Lower leg skin (tissue), 4 donors: ENCODE data around the gene ELK4. TPM values are rescaled to one million over a fixed set of nuclear protein-coding genes. Genes with fewer than 3 reads are reported as not detected.

ENCODE experiments used
- DNase-seq, 2 donors: peaks; one replicate each; pipeline ENCODE4 v3.0.0-alpha.2; 2019; ENCODE audit warnings: low spot score in 2 of 2
- H3K4me3 ChIP-seq: fragments of 200-600 bp; sonication (generic); 2 replicates; pipeline ENCODE4 v1.5.1; 2017; ENCODE audit warnings: mild to moderate bottlenecking, low read depth; ENCODE audit not compliant: poor library complexity, severe bottlenecking
- CTCF ChIP-seq, 3 donors: fragments of 450-650 bp; IDR thresholded peaks; one replicate each; pipeline ENCODE4 v1.5.1; 2016; ENCODE audit warnings: antibody characterized with exemption in 3 of 3, mild to moderate bottlenecking in 3 of 3, moderate library complexity in 2 of 3
- POLR2A ChIP-seq, 2 donors: fragments of 450-650 bp; IDR thresholded peaks; one replicate each; pipeline ENCODE4 v1.6.1; 2016 to 2017; ENCODE audit warnings: antibody characterized with exemption in 2 of 2, mild to moderate bottlenecking in 1 of 2, moderate library complexity in 1 of 2
- WGBS, 2 donors: methylation state at CpG; one replicate each; pipeline ENCODE4 v1.1.5; 2018; 5-methylcytosine and 5-hydroxymethylcytosine counted together
- intact Hi-C: fragments of 100-400 bp; cut with DNase I; formaldehyde crosslinking; loops from one replicate; pipeline ENCODE4 v1.15.0; 2023; ENCODE audit warnings: low total_unique reads
- total RNA-seq, 4 donors: library from RNA; depleted of rRNA; stranded (reverse); fragments of >200 nt; gene quantifications; one replicate each; pipeline ENCODE4 v1.1.0, GENCODE V29; 2016

The ELK4 gene
- total RNA-seq, 4 donors from 2014 or later = 24.1 to 44.2 (median 28.3) TPM

GRCh38 chr1:205604059-205604458 lies 27.8 kb downstream of the ELK4 start:
- intact Hi-C loops = no loop called here
- TF ChIP-seq POLR2A (IDR thresholded peaks at IDR 0.05) (no peak), CTCF (IDR thresholded peaks at IDR 0.05) (no peak)
- WGBS, 2 donors = 52 to 67% methylated on average over 5 of the region's 5 CpGs

GRCh38 chr1:205601205-205601604 lies 30.6 kb downstream of the ELK4 start:
- WGBS, 2 donors = 93 to 96% methylated on average over 4 of the region's 4 CpGs
- no peak for DNase-seq
- no peak for TF ChIP-seq CTCF (IDR thresholded peaks at IDR 0.05)
- TF ChIP-seq POLR2A (IDR thresholded peaks at IDR 0.05) = no peak

More at GRCh38 chr1:205604059-205604458, 27.8 kb downstream of the ELK4 start:
- DNase-seq = no peak
- no peak overlapping the region for H3K4me3 ChIP-seq

DNA sequence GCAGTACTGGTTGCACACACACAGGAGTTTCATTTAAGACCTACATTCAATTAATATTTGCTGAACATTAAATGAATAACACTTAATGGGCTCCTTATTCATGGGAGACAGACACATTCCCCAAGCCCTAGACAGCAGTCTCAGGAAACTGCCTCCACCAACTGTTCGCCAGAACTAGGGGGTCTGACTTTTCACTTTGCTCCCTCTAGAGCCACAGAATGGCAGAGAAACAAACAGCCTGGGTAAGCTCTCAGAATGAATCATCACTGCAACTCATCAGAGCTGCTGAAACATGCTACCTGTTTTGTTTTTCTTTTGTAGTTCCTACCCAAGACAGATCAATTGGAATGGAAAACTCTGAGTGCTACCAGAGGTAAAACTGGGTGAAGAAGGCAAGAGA lies 31.7 kb downstream of the ELK4 start:
- no peak overlapping the region for H3K4me3 ChIP-seq
- TF ChIP-seq POLR2A (IDR thresholded peaks at IDR 0.05) (no peak), CTCF (IDR thresholded peaks at IDR 0.05) (no peak)
- DNase-seq = no peak
- intact Hi-C loops = no loop called here
- WGBS, 2 donors = 35 to 50% methylated on average over 1 of the region's 1 CpG

More at GRCh38 chr1:205601205-205601604, 30.6 kb downstream of the ELK4 start:
- H3K4me3 ChIP-seq = no peak overlapping the region
- intact Hi-C loops = no loop called here

DNA sequence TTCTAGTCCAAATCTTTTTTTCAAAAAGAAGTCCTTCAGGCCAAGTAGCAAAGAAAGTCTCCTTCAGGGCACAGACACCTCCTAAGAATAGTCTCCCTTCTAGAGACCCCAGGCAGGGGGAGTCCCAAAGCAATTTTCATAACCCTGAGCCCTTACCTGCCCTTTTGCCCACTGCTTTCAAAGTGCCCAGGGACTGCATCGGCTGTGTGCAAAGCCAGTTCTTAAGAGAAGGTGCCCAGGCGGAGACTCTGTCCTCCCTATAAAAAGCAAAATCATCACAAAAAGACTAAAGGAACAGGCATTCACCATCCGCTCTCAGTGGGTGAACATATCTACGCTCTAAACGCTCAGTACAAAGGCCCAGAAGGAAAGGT lies 32.2 kb downstream of the ELK4 start:
- no peak overlapping the region for H3K4me3 ChIP-seq
- intact Hi-C loops = no loop called here
- peak in 1 of 2 donors; percentile 50 for DNase-seq
- WGBS, 2 donors = 58 to 67% methylated on average over 5 of the region's 5 CpGs
- TF ChIP-seq CTCF (IDR thresholded peaks at IDR 0.05) (no peak), POLR2A (IDR thresholded peaks at IDR 0.05) (no peak)

DNA sequence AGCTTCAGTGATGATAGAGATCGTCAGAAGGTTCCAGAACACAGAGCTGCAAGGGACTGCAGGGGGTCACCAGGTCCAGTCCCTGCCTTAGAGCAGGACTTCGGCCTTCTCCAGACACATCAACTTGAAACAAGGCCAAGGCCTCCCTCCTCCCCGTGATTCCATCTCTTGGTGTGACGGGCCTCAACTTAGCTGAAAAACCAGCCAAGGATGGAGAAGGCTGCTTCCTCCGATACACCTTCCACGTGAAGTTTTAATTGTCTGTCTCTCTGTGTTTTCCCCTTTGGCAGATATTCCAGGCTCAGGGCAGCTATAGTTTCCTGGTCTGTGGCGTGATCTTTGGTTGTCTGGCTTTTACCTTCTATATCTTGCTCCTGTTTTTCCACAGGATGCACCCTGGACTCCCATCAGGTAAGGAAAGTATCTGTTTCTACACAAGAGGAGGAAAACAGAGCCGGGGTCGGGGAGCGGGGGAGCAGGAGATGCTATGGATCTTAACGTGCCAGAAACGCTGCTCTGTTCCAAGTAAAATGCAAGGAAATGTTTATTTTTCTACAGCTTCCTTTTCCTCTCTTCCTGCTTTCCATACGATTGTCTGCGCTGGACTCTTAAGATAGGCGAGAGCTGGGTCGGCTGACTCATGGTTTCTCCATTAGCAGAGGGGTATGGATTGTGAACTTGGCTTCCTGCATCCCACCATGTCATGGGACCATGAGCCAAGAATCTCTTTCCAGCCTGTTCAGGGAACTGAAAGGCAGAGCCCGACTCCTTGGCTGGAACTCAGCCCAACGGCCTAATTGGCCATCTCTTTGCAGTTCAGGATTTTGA lies 32.8 kb downstream of the ELK4 start:
- intact Hi-C loops = no loop called here

More for the DNA sequence above, 32.8 kb downstream of the ELK4 start:
- WGBS, 2 donors = 45 to 51% methylated on average over 18 of the region's 18 CpGs
- TF ChIP-seq POLR2A (IDR thresholded peaks at IDR 0.05) (no peak), CTCF (IDR thresholded peaks at IDR 0.05) (no peak)
- H3K4me3 ChIP-seq = no peak overlapping the region
- peak in 1 of 2 donors; percentile 74 for DNase-seq
